Astrocyte (in vitro differentiated cells and primary cell): ENCODE data around the gene SHCBP1L. TPM values are rescaled to one million over a fixed set of nuclear protein-coding genes. Genes with fewer than 3 reads are reported as not detected.
A peak's percentile ranks its signal among the peaks of the same experiment; 100 is the strongest.

ENCODE experiments used
- DNase-seq: peaks from one replicate; pipeline ENCODE4 v3.0.0-alpha.2; 2010; ENCODE audit warnings: low read depth
- FAIRE-seq: peaks from 2 replicates; lab custom pipeline; 2011; peaks lifted over from hg19 to GRCh38; lab: Jason Lieb, UNC
- H2AFZ ChIP-seq: 2 replicates; pipeline ENCODE4 v1.6.0; 2012; ENCODE audit warnings: low read depth, low read length, inconsistent platforms
- H3K27ac ChIP-seq: 2 replicates; pipeline ENCODE4 v1.5.1; 2011; ENCODE audit warnings: low read depth, low read length, inconsistent platforms
- H3K27me3 ChIP-seq: 2 replicates; pipeline ENCODE4 v1.6.0; 2011; ENCODE audit warnings: low read length, inconsistent platforms; ENCODE audit not compliant: insufficient read depth
- H3K36me3 ChIP-seq: 2 replicates; pipeline ENCODE4 v1.5.1; 2011; ENCODE audit warnings: low read length, inconsistent platforms; ENCODE audit not compliant: insufficient read depth
- H3K4me1 ChIP-seq: 2 replicates; pipeline ENCODE4 v1.5.1; 2011; ENCODE audit warnings: low read length, inconsistent platforms; ENCODE audit not compliant: insufficient read depth
- H3K4me2 ChIP-seq: 2 replicates; pipeline ENCODE4 v1.6.0; 2012; ENCODE audit warnings: low read length, inconsistent platforms
- H3K4me3 ChIP-seq: 2 replicates; pipeline ENCODE4 v1.5.1; 2011; ENCODE audit warnings: low read depth, mild to moderate bottlenecking, low read length, inconsistent platforms; ENCODE audit not compliant: insufficient read depth
- H3K79me2 ChIP-seq: 2 replicates; pipeline ENCODE4 v1.6.0; 2012; ENCODE audit warnings: mild to moderate bottlenecking, low read length, inconsistent platforms; ENCODE audit not compliant: insufficient read depth
- H3K9ac ChIP-seq: 2 replicates; pipeline ENCODE4 v1.6.0; 2012; ENCODE audit warnings: mild to moderate bottlenecking, low read length, inconsistent platforms
- H3K9me3 ChIP-seq: 2 replicates; pipeline ENCODE4 v1.5.1; 2012; ENCODE audit warnings: low read depth, mild to moderate bottlenecking, low read length, inconsistent platforms; ENCODE audit not compliant: insufficient read depth
- H4K20me1 ChIP-seq: 2 replicates; pipeline ENCODE4 v1.6.0; 2012; ENCODE audit warnings: low read length, inconsistent platforms; ENCODE audit not compliant: insufficient read depth
- H3K27ac Mint-ChIP-seq: one replicate; pipeline ENCODE4 v1.8.0; 2021; ENCODE audit warnings: mild to moderate bottlenecking, mixed read lengths; ENCODE audit not compliant: unreplicated experiment
- H3K27me3 Mint-ChIP-seq: one replicate; pipeline ENCODE4 v1.8.0; 2021; ENCODE audit warnings: low read depth, mixed read lengths; ENCODE audit not compliant: unreplicated experiment
- H3K36me3 Mint-ChIP-seq: one replicate; pipeline ENCODE4 v1.8.0; 2021; ENCODE audit warnings: low read depth, mixed read lengths; ENCODE audit not compliant: unreplicated experiment
- H3K4me1 Mint-ChIP-seq: one replicate; pipeline ENCODE4 v1.8.0; 2021; ENCODE audit warnings: low read depth, mixed read lengths; ENCODE audit not compliant: unreplicated experiment
- H3K4me3 Mint-ChIP-seq: one replicate; pipeline ENCODE4 v1.8.0; 2021; ENCODE audit warnings: mild to moderate bottlenecking, moderate library complexity, mixed read lengths; ENCODE audit not compliant: unreplicated experiment
- H3K9me3 Mint-ChIP-seq: one replicate; pipeline ENCODE4 v1.8.0; 2021; ENCODE audit warnings: mild to moderate bottlenecking, mixed read lengths; ENCODE audit not compliant: unreplicated experiment
- EZH2 ChIP-seq: IDR thresholded peaks from 2 replicates; pipeline ENCODE4 v1.6.1; 2012; ENCODE audit warnings: mild to moderate bottlenecking, low read length, inconsistent platforms; ENCODE audit not compliant: insufficient read depth
- total RNA-seq: library from RNA; stranded (reverse); gene quantifications from 2 replicates; pipeline ENCODE4 v1.2.1, GENCODE V29; 2021
- TF ChIP-seq, protein P1 (sequence below): IDR thresholded peaks from 2 replicates; pipeline ENCODE4 v1.5.1; 2011; ENCODE audit warnings: low read depth, mild to moderate bottlenecking, inconsistent platforms, low read length, moderate library complexity; ENCODE audit not compliant: insufficient read depth

Gene SHCBP1L
- total RNA-seq, 1 donor from 2014 or later = not detected

DNA sequence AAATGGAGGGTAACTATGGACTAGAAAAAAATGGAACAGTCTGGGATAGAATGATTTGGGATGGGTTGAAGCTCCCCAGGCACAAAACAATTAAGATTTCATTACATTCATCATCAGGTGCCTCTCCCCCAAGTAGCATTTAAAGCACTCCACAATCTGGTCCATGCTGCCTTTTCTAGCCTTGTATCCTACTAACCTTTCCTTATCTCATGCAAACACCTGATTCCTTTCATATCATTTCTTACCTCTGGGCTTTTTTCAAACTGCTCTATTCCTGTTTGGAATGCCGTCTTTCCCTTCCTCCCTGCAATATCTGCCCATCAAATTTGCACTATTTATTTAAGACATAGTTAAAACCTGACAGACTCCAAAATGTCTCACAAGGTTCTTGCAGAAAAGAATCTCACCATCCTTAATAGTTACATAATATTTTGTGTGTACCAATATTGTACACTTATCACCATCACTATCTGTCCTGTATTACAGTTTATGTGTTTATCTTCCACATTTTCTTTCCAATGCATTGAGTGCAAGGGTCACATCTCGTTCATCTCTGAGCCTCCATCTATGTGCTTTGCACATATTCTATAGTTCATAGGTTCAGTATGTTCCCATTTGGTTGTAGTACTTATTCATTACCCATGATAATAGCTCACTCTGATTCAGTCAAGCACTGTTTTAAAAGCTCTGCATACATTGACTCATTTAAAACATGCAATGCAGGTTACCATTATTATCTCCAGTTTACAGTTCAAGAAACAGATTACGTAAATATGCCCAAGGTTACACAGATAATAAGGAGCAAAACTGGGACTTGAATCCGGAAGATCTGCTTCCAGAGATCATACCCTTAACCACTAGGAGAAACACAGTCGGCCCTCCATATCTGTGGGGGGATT lies 16.1 kb upstream of the SHCBP1L start:
- Histone ChIP-seq H3K79me2 (no peaks in the 10 kb centered on the region), H3K27ac (no peak overlapping the region), H3K9me3 (no peaks in the 10 kb centered on the region), H3K4me3 (no peak overlapping the region), H3K27me3 (no peaks in the 10 kb centered on the region), H2AFZ (no peak overlapping the region), H3K9ac (no peak overlapping the region), H4K20me1 (no peaks in the 10 kb centered on the region), H3K4me2 (peak overlapping the region; percentile 55), H3K4me1 (peaks cover 10% of the 10 kb centered on the region), H3K36me3 (no peaks in the 10 kb centered on the region)
- no peak overlapping the region for H3K27ac Mint-ChIP-seq
- no peak overlapping the region for H3K4me3 Mint-ChIP-seq
- peaks cover 10% of the 10 kb centered on the region for H3K4me1 Mint-ChIP-seq
- FAIRE-seq (no peak), DNase-seq (no peak)
- no peaks in the 10 kb centered on the region for H3K9me3 Mint-ChIP-seq
- H3K27me3 Mint-ChIP-seq = no peaks in the 10 kb centered on the region
- TF ChIP-seq, protein P1, sequence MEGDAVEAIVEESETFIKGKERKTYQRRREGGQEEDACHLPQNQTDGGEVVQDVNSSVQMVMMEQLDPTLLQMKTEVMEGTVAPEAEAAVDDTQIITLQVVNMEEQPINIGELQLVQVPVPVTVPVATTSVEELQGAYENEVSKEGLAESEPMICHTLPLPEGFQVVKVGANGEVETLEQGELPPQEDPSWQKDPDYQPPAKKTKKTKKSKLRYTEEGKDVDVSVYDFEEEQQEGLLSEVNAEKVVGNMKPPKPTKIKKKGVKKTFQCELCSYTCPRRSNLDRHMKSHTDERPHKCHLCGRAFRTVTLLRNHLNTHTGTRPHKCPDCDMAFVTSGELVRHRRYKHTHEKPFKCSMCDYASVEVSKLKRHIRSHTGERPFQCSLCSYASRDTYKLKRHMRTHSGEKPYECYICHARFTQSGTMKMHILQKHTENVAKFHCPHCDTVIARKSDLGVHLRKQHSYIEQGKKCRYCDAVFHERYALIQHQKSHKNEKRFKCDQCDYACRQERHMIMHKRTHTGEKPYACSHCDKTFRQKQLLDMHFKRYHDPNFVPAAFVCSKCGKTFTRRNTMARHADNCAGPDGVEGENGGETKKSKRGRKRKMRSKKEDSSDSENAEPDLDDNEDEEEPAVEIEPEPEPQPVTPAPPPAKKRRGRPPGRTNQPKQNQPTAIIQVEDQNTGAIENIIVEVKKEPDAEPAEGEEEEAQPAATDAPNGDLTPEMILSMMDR = no peak
- TF ChIP-seq EZH2 = no peak
- no peaks in the 10 kb centered on the region for H3K36me3 Mint-ChIP-seq

DNA sequence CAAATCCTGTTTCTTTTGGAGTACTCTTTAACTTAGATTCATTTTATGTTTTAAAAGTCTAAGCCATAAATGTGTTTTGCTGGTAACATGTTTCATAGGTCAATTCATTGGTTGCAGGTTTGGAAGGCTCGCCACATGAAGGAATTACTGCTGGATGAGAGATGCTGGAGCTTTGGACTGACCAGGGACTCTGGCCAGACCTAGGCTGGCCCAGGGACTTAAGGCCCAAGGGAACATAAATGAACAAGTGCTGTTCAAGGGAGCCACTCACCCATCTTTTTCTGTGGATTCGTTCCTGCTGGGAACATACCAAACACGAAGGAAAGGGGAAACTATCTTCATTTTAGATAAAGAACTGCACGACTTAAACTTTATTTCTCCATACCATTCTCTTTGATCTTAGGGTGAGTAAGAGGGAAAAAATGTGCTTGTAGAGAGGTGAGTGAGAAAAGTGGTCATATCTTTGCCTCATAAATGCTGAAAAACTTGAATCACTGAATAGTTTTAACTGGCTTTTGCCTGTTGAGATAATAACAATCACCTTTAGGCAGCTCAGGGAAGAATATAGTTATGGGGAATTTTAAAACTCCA lies 15.3 kb upstream of the SHCBP1L start:
- DNase-seq = peak; percentile 69
- H3K27me3 ChIP-seq = no peaks in the 10 kb centered on the region
- no peaks in the 10 kb centered on the region for H3K79me2 ChIP-seq
- H3K4me3 ChIP-seq = no peak overlapping the region
- FAIRE-seq = no peak
- Mint-ChIP-seq H3K9me3 (no peaks in the 10 kb centered on the region), H3K36me3 (no peaks in the 10 kb centered on the region), H3K4me1 (peaks cover 10% of the 10 kb centered on the region), H3K27me3 (no peaks in the 10 kb centered on the region), H3K4me3 (no peak overlapping the region), H3K27ac (no peak overlapping the region)
- peak overlapping the region; percentile 55 for H3K4me2 ChIP-seq
- H3K9ac ChIP-seq = no peak overlapping the region
- H3K36me3 ChIP-seq = no peaks in the 10 kb centered on the region
- no peaks in the 10 kb centered on the region for H3K9me3 ChIP-seq
- H3K27ac ChIP-seq = peak overlapping the region; percentile 29
- H2AFZ ChIP-seq = peak overlapping the region; percentile 7
- no peak for TF ChIP-seq EZH2
- TF ChIP-seq, protein P1 = no peak
- H4K20me1 ChIP-seq = no peaks in the 10 kb centered on the region
- H3K4me1 ChIP-seq = peaks cover 10% of the 10 kb centered on the region
